VCaP (cell line): ENCODE results near the gene ADGRG3.

Source experiments
- H3K27ac ChIP-seq: fragments of 450-650 bp; 2 replicates; pipeline ENCODE4 v1.5.1; 2017
- TF ChIP-seq, protein P1 (sequence below): fragments of 450-650 bp; conservative IDR thresholded peaks from 2 replicates; pipeline ENCODE4 v1.5.1; 2017; ENCODE audit warnings: mild to moderate bottlenecking, moderate library complexity

ADGRG3 gene

DNA sequence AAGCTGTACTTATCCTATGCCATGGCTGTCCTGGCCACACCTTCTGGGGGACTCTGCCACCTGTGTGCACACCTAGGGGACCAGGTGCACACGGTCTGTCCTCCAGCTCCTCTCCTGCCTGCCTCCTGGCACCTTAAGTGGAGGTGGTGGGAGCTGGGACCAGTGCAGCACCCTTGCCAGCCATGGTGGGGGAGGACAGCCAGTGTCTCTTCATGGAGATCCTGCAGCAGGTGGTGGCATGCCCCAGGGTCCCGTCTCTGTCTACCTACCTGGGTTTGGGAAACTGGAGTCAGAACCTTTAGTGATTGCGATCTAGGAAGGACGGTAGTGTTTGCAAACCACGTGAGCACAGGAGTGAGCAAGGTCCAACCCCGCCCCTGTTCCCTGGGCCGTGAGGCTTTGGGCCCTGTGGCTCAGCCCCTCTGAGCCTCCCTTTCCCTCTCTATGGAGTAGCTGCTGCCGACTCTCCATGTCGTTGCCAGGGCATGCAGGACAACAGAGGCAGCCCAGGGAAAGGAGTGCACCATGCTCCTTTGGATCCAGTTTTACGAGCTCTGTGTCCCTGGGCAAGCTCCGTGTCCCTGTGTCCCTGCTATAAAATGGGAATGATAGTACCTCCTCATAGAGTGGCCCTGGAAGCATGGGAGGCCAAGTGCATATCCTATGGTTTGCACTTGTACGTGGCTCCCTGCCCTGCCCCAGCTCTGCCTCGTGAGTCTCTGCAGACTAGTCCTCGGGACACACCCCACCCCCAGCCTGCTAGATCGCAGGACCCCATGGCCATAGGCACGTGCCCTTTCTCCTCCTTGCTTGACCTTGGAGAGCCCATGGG is 32.6 kb upstream of the ADGRG3 start:
- TF ChIP-seq, protein P1, sequence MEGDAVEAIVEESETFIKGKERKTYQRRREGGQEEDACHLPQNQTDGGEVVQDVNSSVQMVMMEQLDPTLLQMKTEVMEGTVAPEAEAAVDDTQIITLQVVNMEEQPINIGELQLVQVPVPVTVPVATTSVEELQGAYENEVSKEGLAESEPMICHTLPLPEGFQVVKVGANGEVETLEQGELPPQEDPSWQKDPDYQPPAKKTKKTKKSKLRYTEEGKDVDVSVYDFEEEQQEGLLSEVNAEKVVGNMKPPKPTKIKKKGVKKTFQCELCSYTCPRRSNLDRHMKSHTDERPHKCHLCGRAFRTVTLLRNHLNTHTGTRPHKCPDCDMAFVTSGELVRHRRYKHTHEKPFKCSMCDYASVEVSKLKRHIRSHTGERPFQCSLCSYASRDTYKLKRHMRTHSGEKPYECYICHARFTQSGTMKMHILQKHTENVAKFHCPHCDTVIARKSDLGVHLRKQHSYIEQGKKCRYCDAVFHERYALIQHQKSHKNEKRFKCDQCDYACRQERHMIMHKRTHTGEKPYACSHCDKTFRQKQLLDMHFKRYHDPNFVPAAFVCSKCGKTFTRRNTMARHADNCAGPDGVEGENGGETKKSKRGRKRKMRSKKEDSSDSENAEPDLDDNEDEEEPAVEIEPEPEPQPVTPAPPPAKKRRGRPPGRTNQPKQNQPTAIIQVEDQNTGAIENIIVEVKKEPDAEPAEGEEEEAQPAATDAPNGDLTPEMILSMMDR = no peak
- peak overlapping the region; percentile 40; the same call in 1 of the 2 replicates for H3K27ac ChIP-seq

DNA sequence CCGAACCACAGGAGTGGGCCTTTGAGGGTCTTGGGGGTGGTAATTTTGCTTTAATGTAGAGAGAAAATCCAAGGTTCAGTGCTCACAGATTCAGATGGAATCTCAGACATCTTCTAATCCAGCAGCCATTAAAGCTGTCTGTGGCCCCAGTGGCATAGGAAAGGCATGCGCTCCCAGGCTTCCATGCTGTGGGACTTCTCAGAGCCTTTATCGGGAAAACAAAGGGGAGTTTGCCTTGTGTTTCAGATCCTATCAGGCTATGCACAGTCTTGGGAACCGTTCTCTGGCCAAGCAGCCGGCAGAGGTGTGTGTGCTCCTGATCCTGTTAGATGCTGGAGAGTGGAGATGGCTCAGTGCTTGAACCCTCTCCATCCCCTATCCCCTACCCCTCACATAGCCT is 31.9 kb upstream of the ADGRG3 start:
- H3K27ac ChIP-seq = no peak overlapping the region; the same call in 1 of the 2 replicates
- TF ChIP-seq, protein P1 = no peak

DNA sequence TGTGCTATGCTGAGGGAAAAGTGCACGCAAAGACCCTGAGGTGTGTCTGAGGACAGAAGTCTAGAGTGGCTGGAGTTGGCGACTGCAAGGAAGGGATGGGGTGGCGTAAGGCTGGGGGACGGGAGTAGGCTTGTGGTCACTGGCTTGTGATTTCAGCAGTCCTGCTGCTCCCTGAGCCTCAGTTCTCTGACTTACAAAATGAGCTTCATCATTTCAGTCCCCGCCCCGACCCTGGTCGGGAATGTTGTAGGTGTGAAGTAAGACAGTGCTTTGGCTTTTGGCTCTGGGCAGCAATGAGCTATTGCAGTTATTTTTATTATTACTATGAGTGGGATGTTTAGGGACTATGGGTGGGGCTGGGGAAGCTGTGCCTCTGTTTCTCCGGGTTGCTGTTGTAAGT is 31.1 kb upstream of the ADGRG3 start:
- TF ChIP-seq, protein P1 = no peak
- H3K27ac ChIP-seq = no peak overlapping the region

DNA sequence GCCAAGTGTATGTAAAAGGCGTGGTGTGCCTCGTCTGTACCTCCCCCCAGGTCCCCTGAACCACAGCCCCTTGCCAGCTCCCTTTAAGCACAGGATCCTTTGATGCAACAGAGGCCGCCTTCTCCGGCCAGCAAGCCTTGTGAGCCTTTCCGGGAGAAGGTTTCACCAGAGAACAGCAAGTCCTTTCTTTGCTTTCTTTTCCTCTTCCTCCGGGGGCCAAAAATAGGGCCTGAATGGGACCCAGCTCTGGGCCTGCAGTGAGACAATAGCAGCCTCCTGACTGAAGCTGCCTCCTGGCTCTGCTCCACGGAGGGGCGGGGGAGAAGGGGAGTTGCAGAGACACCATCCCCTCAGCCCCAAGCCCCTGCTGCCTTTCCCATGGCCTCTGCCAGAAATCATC is 30.7 kb upstream of the ADGRG3 start:
- TF ChIP-seq, protein P1 = no peak
- H3K27ac ChIP-seq = no peak overlapping the region

DNA sequence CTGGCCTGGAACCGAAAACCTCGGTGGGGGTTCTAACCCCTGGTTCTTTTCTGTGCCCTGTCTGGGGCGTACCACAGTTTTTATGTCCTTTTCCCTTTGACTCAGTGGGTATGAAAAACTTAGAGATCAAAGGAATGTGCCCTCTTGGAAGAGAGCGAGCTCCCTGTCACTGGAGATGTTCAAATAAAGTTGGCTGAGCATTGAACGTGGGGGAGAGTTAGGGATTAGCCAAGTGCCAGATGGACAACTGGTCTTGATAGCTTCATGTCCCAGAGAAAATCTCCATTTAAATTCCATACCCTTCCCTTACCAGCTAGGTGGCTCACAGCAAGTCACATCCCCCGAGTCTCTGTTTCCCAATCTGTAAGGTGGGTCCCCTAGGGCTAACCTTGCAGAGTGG is 30.1 kb upstream of the ADGRG3 start:
- no peak overlapping the region for H3K27ac ChIP-seq
- TF ChIP-seq, protein P1 = no peak

DNA sequence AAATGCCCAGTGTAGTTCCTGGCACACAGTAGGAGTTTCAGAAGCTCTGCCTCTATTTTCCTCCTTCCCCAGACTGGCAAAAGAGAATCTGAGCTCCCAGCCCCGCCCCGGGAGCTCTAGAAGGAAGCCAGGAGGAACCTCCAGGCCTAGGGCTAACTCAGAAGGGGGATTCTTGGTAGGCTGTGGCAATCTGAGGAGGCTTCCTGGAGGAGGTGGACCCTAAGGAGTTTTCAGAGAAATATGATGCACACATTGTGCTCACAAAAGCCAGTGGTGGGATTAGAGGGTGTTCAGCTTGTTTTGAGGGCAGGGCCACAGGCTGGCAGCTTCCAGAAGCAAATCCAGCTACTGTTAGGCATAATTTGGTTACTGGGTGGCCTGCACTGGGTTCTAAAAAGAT is 29.7 kb upstream of the ADGRG3 start:
- no peak overlapping the region for H3K27ac ChIP-seq
- TF ChIP-seq, protein P1 = no peak

DNA sequence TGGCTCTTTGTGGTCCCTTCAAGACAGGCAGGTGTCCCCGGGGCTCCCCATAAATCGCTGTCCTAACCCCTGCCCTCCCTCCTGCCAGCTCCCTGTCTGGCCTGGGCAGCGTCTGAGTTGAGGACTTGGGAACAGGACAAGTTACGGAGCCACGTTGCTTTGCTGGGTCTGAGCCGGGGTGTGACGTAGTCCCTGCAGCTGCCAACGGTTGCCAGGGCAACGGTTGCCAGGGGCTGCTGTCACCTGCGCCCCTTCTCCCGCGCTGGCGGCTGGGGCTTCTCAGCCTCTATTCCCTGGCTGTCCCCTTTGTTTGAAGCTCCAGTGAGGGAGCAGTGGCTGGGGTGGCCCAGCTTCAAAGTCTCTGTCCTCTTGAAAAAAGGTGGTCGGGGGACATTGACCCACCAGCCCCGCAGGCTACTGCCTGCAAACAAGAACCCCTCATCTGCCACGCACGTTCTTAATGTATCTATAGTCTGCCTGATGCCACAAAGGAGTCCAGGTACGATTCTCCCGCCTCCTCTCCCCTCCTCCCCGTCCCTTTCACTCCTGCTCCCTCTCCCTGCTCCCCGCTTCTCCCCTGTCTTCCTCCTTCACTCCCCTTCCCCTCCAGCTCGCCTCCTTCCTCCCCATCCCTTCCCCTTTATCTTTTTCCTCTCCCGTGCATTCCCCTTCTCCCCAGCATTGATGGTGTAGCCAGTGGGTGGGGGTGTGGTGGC is 28.8 kb upstream of the ADGRG3 start:
- no peak overlapping the region for H3K27ac ChIP-seq
- TF ChIP-seq, protein P1 = no peak
